Esophagus muscularis mucosa (tissue), 4 donors: ENCODE results near the gene RFXANK. TPM values are rescaled to one million over a fixed set of nuclear protein-coding genes. Genes with fewer than 3 reads are reported as not detected.

ENCODE experiments used
- DNase-seq: peaks from one replicate; pipeline ENCODE4 v3.0.0-alpha.2; 2017; ENCODE audit errors: extremely low spot score
- H3K27ac ChIP-seq, 4 donors: fragments of 200-600 bp; sonication (generic); replicated peaks in 1 of 4; 1 replicate in 3 of 4; 2 replicates in 1 of 4; pipeline ENCODE4 v1.5.1; 2016 to 2019; ENCODE audit warnings: mild to moderate bottlenecking in 1 of 4
- H3K27me3 ChIP-seq, 4 donors: fragments of 200-600 bp; sonication (generic); one replicate each; pipeline versions ENCODE4 v1.5.1 to v1.6.0; 2016 to 2019
- H3K36me3 ChIP-seq, 4 donors: fragments of 200-600 bp; sonication (generic); one replicate each; pipeline ENCODE4 v1.5.1; 2016 to 2019
- H3K4me1 ChIP-seq, 4 donors: fragments of 200-600 bp; sonication (generic); one replicate each; pipeline ENCODE4 v1.5.1; 2016 to 2019
- H3K4me3 ChIP-seq, 4 donors: fragments of 200-600 bp; sonication (generic); 1 replicate in 2 of 4; 2 replicates in 2 of 4; pipeline ENCODE4 v1.5.1; 2016 to 2019; ENCODE audit warnings: mild to moderate bottlenecking in 4 of 4, moderate library complexity in 1 of 4
- H3K9me3 ChIP-seq, 4 donors: fragments of 200-600 bp; sonication (generic); 1 replicate in 3 of 4; 2 replicates in 1 of 4; pipeline ENCODE4 v1.5.1; 2016 to 2019
- CTCF ChIP-seq, 3 experiments: fragments of 200-600 bp in 2 of 3; fragments of 450-650 bp in 1 of 3; sonication (generic) in 2 of 3; IDR thresholded peaks; one replicate each; pipeline ENCODE4 v1.5.1; 2017 to 2019; ENCODE audit warnings: antibody characterized with exemption in 3 of 3, mild to moderate bottlenecking in 2 of 3, moderate library complexity in 1 of 3
- EP300 ChIP-seq: sonication (generic); formaldehyde crosslinking; IDR thresholded peaks from one replicate; pipeline ENCODE4 v1.6.1; 2017; ENCODE audit warnings: antibody characterized with exemption
- POLR2A ChIP-seq: fragments of 450-650 bp; IDR thresholded peaks from one replicate; pipeline ENCODE4 v1.6.1; 2017; ENCODE audit warnings: antibody characterized with exemption, moderate library complexity, mild to moderate bottlenecking, low read depth
- POLR2AphosphoS5 ChIP-seq, 2 donors: sonication (generic); formaldehyde crosslinking; IDR thresholded peaks; one replicate each; pipeline ENCODE4 v1.6.1; 2017; ENCODE audit warnings: antibody characterized with exemption in 2 of 2
- WGBS: methylation state at CpG from one replicate; pipeline ENCODE4 v1.1.5; 2018; 5-methylcytosine and 5-hydroxymethylcytosine counted together
- intact Hi-C: fragments of 100-400 bp; cut with DNase I; formaldehyde crosslinking; loops from one replicate; pipeline ENCODE4 v1.15.1; 2023
- total RNA-seq, 4 donors: library from RNA; depleted of rRNA; stranded (reverse); fragments of >200 nt; gene quantifications; one replicate each; pipeline versions ENCODE4 v1.1.0 to v1.2.1, GENCODE V29; 2016

Gene RFXANK
- total RNA-seq, 4 donors from 2014 or later: 34.8 to 49.2 (median 38.2) TPM

GRCh38 chr19:19176950-19177349, 15.1 kb upstream of the RFXANK start:
- Histone ChIP-seq H3K36me3 (peaks cover 5 to 65% (median 45%) of the 10 kb centered on the region in 4 donors), H3K4me1 (peaks cover 0 to 7% (median 3%) of the 10 kb centered on the region in 4 donors), H3K27me3 (no peaks in the 10 kb centered on the region), H3K4me3 (no peak overlapping the region), H3K9me3 (peaks cover 0 to 4% (median 0%) of the 10 kb centered on the region in 4 donors), H3K27ac (no peak overlapping the region)
- no peak for TF ChIP-seq POLR2A
- 89% methylated on average over 6 of the region's 8 CpGs for WGBS
- no peak for DNase-seq
- intact Hi-C loops: loop anchor here (2.0 kb wide), 1 partner anchor 30 kb away; no protein-coding TSS in a partner anchor

GRCh38 chr19:19179548-19180441, 12.3 kb upstream of the RFXANK start:
- intact Hi-C loops: no loop called here
- Histone ChIP-seq H3K27me3 (no peaks in the 10 kb centered on the region), H3K4me3 (no peak overlapping the region), H3K9me3 (peaks cover 0 to 4% (median 0%) of the 10 kb centered on the region in 4 donors), H3K27ac (no peak overlapping the region), H3K4me1 (peaks cover 0 to 4% (median 1%) of the 10 kb centered on the region in 4 donors), H3K36me3 (peaks cover 5 to 83% (median 59%) of the 10 kb centered on the region in 4 donors)
- 91% methylated on average over 15 of the region's 17 CpGs for WGBS
- TF ChIP-seq POLR2A: no peak
- no peak for TF ChIP-seq CTCF (IDR thresholded peaks at IDR 0.05)
- DNase-seq: no peak

GRCh38 chr19:19181488-19181998, 10.5 kb upstream of the RFXANK start:
- intact Hi-C loops: no loop called here
- Histone ChIP-seq H3K9me3 (peaks cover 0 to 4% (median 0%) of the 10 kb centered on the region in 4 donors), H3K27ac (no peak overlapping the region), H3K4me3 (no peak overlapping the region), H3K36me3 (peaks cover 5 to 85% (median 66%) of the 10 kb centered on the region in 4 donors), H3K27me3 (no peaks in the 10 kb centered on the region), H3K4me1 (no peaks in the 10 kb centered on the region)
- 88% methylated on average over 9 of the region's 9 CpGs for WGBS
- TF ChIP-seq CTCF (IDR thresholded peaks at IDR 0.05): no peak
- no peak for DNase-seq

GRCh38 chr19:19185853-19186740, 6.0 kb upstream of the RFXANK start:
- Histone ChIP-seq H3K27me3 (no peaks in the 10 kb centered on the region), H3K9me3 (no peaks in the 10 kb centered on the region), H3K4me3 (no peak overlapping the region), H3K36me3 (peaks cover 0 to 51% (median 40%) of the 10 kb centered on the region in 4 donors), H3K4me1 (peaks cover 21 to 30% (median 27%) of the 10 kb centered on the region in 4 donors), H3K27ac (no peak overlapping the region)
- no peak for DNase-seq
- 69% methylated on average over 9 of the region's 9 CpGs for WGBS
- no peak for TF ChIP-seq POLR2A
- no peak for TF ChIP-seq POLR2AphosphoS5 (IDR thresholded peaks at IDR 0.05)
- no peak for TF ChIP-seq EP300
- TF ChIP-seq CTCF (IDR thresholded peaks at IDR 0.05): peak in 1 of 3 experiments; percentile 51
- intact Hi-C loops: no loop called here

DNA sequence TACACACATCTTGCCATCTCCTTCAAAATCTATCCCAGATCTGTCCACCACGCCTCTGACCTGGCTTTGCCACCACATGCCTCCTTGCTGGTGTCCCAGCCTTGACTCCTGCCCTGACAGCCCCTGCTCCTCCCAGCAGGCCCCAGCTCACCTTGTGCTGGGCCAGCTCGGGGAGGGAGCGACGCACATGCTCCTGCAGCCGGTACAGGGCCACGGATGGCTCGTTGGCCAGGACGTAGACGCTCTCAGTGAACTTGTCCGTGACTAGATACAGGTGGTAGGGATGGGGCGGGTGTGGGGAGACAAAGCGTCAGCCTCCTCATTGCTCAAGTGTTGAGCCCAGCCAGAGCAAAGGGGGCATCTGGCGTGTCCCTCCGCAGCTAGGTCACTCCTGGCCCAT, 5.3 kb upstream of the RFXANK start:
- H3K4me1 ChIP-seq: peaks cover 24 to 35% (median 31%) of the 10 kb centered on the region in 4 donors
- intact Hi-C loops: no loop called here
- no peak for DNase-seq
- WGBS: 97% methylated on average over 6 of the region's 14 CpGs
- peaks cover 0 to 45% (median 34%) of the 10 kb centered on the region in 4 donors for H3K36me3 ChIP-seq
- H3K4me3 ChIP-seq: no peak overlapping the region
- H3K9me3 ChIP-seq: no peaks in the 10 kb centered on the region
- H3K27ac ChIP-seq: no peak overlapping the region
- no peak for TF ChIP-seq POLR2A
- TF ChIP-seq EP300: no peak
- no peak for TF ChIP-seq POLR2AphosphoS5 (IDR thresholded peaks at IDR 0.05)
- no peak for TF ChIP-seq CTCF (IDR thresholded peaks at IDR 0.05)
- H3K27me3 ChIP-seq: no peaks in the 10 kb centered on the region
